H1 (cell line): ENCODE measurements around the gene SEMA3F. TPM values are rescaled to one million over a fixed set of nuclear protein-coding genes. Genes with fewer than 3 reads are reported as not detected.

ENCODE experiments used
- CTCF ChIA-PET: fragments of 300-600 bp; sonication (Branson Sonifier 250); formaldehyde crosslinking; loops from one replicate; lab custom pipeline; 2021; ENCODE audit not compliant: partially characterized antibody; lab: Charles Lee
- POLR2A ChIA-PET: fragments of 300-600 bp; sonication (Branson Sonifier 250); formaldehyde crosslinking; loops from one replicate; lab custom pipeline; 2021; ENCODE audit warnings: inconsistent platforms; ENCODE audit not compliant: partially characterized antibody; lab: Charles Lee
- DNase-seq, 2 experiments: peaks; one replicate each; pipeline versions ENCODE4 v3.0.0 to v3.0.0-alpha.2; 2010 to 2022; ENCODE audit warnings: low spot score in 2 of 2, low read depth in 1 of 2, mixed read lengths in 1 of 2
- FAIRE-seq: peaks from 2 replicates; lab custom pipeline; 2011; peaks lifted over from hg19 to GRCh38; lab: Jason Lieb, UNC
- H2AFZ ChIP-seq: 2 replicates; pipeline ENCODE4 v1.8.1; 2012; ENCODE audit warnings: low read length, inconsistent platforms
- H2AK5ac ChIP-seq: 2 replicates; pipeline ENCODE4 v1.6.1; 2013; ENCODE audit warnings: low read depth, low read length
- H2BK120ac ChIP-seq: replicated peaks from 2 replicates; pipeline ENCODE3; 2013; ENCODE audit warnings: low read depth, low read length, inconsistent platforms
- H2BK12ac ChIP-seq: 2 replicates; pipeline ENCODE4 v1.6.1; 2013; ENCODE audit warnings: low read depth, low read length
- H2BK15ac ChIP-seq: 2 replicates; pipeline ENCODE4 v1.6.1; 2013; ENCODE audit warnings: low read length
- H2BK20ac ChIP-seq: 2 replicates; pipeline ENCODE4 v1.6.1; 2013; ENCODE audit warnings: low read length
- H2BK5ac ChIP-seq: 2 replicates; pipeline ENCODE4 v1.6.1; 2013; ENCODE audit warnings: low read depth, low read length
- H3K14ac ChIP-seq: 2 replicates; pipeline ENCODE4 v1.6.1; 2013; ENCODE audit warnings: inconsistent platforms; ENCODE audit not compliant: insufficient read length
- H3K18ac ChIP-seq: 2 replicates; pipeline ENCODE4 v1.6.1; 2013; ENCODE audit warnings: low read length; ENCODE audit errors: extremely low read depth
- H3K23ac ChIP-seq: 2 replicates; pipeline ENCODE4 v1.6.1; 2013; ENCODE audit warnings: inconsistent platforms; ENCODE audit not compliant: insufficient read length
- H3K23me2 ChIP-seq: 2 replicates; pipeline ENCODE4 v1.6.1; 2013; ENCODE audit warnings: low read depth, low read length
- H3K27ac ChIP-seq: 2 replicates; pipeline ENCODE4 v1.6.1; 2011; ENCODE audit warnings: low read depth, low read length, inconsistent platforms
- H3K27me3 ChIP-seq, 4 experiments: replicated peaks in 1 of 4; 1 replicate in 1 of 4; 2 replicates in 3 of 4; pipeline versions ENCODE4 v1.6.1 to v1.8.1; 2011 to 2013; ENCODE audit warnings: low read length in 3 of 4, mild to moderate bottlenecking in 3 of 4, inconsistent platforms in 2 of 4, mixed read lengths in 2 of 4, moderate library complexity in 1 of 4; ENCODE audit not compliant: control insufficient read depth in 3 of 4, insufficient read depth in 3 of 4; ENCODE audit errors: extremely low read depth in 1 of 4
- H3K36me3 ChIP-seq, 4 experiments: 2 replicates each; pipeline versions ENCODE4 v1.6.1 to v1.8.1; 2011 to 2013; ENCODE audit warnings: mild to moderate bottlenecking in 4 of 4, low read length in 3 of 4, moderate library complexity in 2 of 4, control low read depth in 1 of 4, inconsistent platforms in 1 of 4; ENCODE audit not compliant: insufficient read depth in 4 of 4, control insufficient read depth in 2 of 4
- H3K4ac ChIP-seq: replicated peaks from 2 replicates; pipeline ENCODE3; 2013; ENCODE audit warnings: low read length, low read depth, mixed read lengths, inconsistent platforms; ENCODE audit not compliant: insufficient read length
- H3K4me1 ChIP-seq, 4 experiments: replicated peaks in 1 of 4; 1 replicate in 1 of 4; 2 replicates in 3 of 4; pipeline versions ENCODE4 v1.6.1 to v1.8.1; 2011 to 2013; ENCODE audit warnings: low read length in 3 of 4, inconsistent platforms in 2 of 4, mixed read lengths in 1 of 4; ENCODE audit not compliant: insufficient read depth in 4 of 4, control insufficient read depth in 3 of 4
- H3K4me2 ChIP-seq, 2 experiments: 2 replicates each; pipeline versions ENCODE4 v1.6.1 to v1.8.1; 2011 to 2013; ENCODE audit warnings: low read depth in 2 of 2, low read length in 2 of 2, control low read depth in 1 of 2, inconsistent platforms in 1 of 2, mild to moderate bottlenecking in 1 of 2; ENCODE audit not compliant: insufficient read depth in 1 of 2
- H3K4me3 ChIP-seq, 4 experiments: fragments of 200-600, 300-600 bp in 1 of 4; sonication (generic), shearing (Covaris generic), sonication (Bioruptor Twin) in 1 of 4; 2 replicates each; pipeline versions ENCODE4 v1.5.1 to v1.8.1; 2011 to 2016; ENCODE audit warnings: low read length in 4 of 4, low read depth in 3 of 4, control low read depth in 2 of 4, inconsistent platforms in 2 of 4, mild to moderate bottlenecking in 2 of 4, mixed read lengths in 1 of 4, moderate library complexity in 1 of 4; ENCODE audit not compliant: insufficient read depth in 2 of 4; ENCODE audit errors: extremely low read depth in 1 of 4
- H3K56ac ChIP-seq: replicated peaks from 2 replicates; pipeline ENCODE3; 2013; ENCODE audit warnings: low read depth, mild to moderate bottlenecking, mixed read lengths, low read length, inconsistent platforms; ENCODE audit not compliant: insufficient read length
- H3K79me1 ChIP-seq: 2 replicates; pipeline ENCODE4 v1.6.1; 2013; ENCODE audit warnings: low read depth, low read length, control low read depth
- H3K79me2 ChIP-seq, 2 experiments: 2 replicates each; pipeline versions ENCODE4 v1.6.1 to v1.8.1; 2012 to 2013; ENCODE audit warnings: low read length in 2 of 2, mild to moderate bottlenecking in 2 of 2, inconsistent platforms in 1 of 2; ENCODE audit not compliant: insufficient read depth in 2 of 2, control insufficient read depth in 1 of 2
- H3K9ac ChIP-seq, 4 experiments: replicated peaks in 1 of 4; 1 replicate in 1 of 4; 2 replicates in 3 of 4; pipeline versions ENCODE4 v1.6.1 to v1.8.1; 2011 to 2013; ENCODE audit warnings: low read depth in 3 of 4, low read length in 3 of 4, control low read depth in 2 of 4, mild to moderate bottlenecking in 2 of 4, moderate library complexity in 2 of 4, inconsistent platforms in 1 of 4; ENCODE audit errors: extremely low read depth in 1 of 4
- H3K9me3 ChIP-seq, 2 experiments: 2 replicates each; pipeline versions ENCODE4 v1.6.1 to v1.8.1; 2012 to 2013; ENCODE audit warnings: mild to moderate bottlenecking in 2 of 2, moderate library complexity in 2 of 2, control low read depth in 1 of 2, inconsistent platforms in 1 of 2, low read depth in 1 of 2, low read length in 1 of 2, mixed read lengths in 1 of 2; ENCODE audit not compliant: insufficient read depth in 2 of 2
- H4K20me1 ChIP-seq, 2 experiments: replicated peaks in 1 of 2; 2 replicates each; pipeline versions ENCODE3 to v1.8.1; 2011 to 2013; ENCODE audit warnings: inconsistent platforms in 2 of 2, low read length in 2 of 2, mild to moderate bottlenecking in 1 of 2; ENCODE audit not compliant: insufficient read depth in 2 of 2, control insufficient read depth in 1 of 2
- H4K5ac ChIP-seq: 2 replicates; pipeline ENCODE4 v1.6.1; 2013; ENCODE audit warnings: low read length, low read depth, mixed read lengths, inconsistent platforms; ENCODE audit not compliant: insufficient read length
- H4K8ac ChIP-seq: 2 replicates; pipeline ENCODE4 v1.8.0; 2013; ENCODE audit warnings: mild to moderate bottlenecking, moderate library complexity, low read length, inconsistent platforms; ENCODE audit not compliant: insufficient read depth; ENCODE audit errors: extremely low read depth
- H4K91ac ChIP-seq: replicated peaks from 2 replicates; pipeline ENCODE3; 2013; ENCODE audit warnings: low read length, mixed read lengths, inconsistent platforms; ENCODE audit not compliant: insufficient read length
- EGR1 ChIP-seq: IDR thresholded peaks from 2 replicates; pipeline ENCODE4 v1.6.1; 2011; ENCODE audit warnings: low read depth, low read length, borderline replicate concordance
- SIN3A ChIP-seq, 2 experiments: IDR thresholded peaks in 1 of 2; conservative IDR thresholded peaks in 1 of 2; 2 replicates each; pipeline ENCODE4 v1.6.1; 2011 to 2012; ENCODE audit warnings: low read length in 2 of 2, improper control_type of control experiment in 1 of 2, low read depth in 1 of 2, mild to moderate bottlenecking in 1 of 2
- WGBS, 2 experiments: shearing (Covaris generic) in 1 of 2; methylation state at CpG; one replicate each; pipeline versions ENCODE4 v1.1.6 to v1.1.7; 2013 to 2015; ENCODE audit warnings: low lambda C conversion rate in 2 of 2, mixed read lengths in 2 of 2, inconsistent platforms in 1 of 2, low coverage in 1 of 2, missing lambda C conversion rate in 1 of 2; ENCODE audit not compliant: insufficient replicate concordance in 2 of 2, insufficient coverage in 1 of 2, insufficient read length in 1 of 2; ENCODE audit errors: extremely low coverage in 1 of 2, missing lambda C conversion rate in 1 of 2; 5-methylcytosine and 5-hydroxymethylcytosine counted together
- polyA plus RNA-seq, 7 experiments: library from polyadenylated mRNA; depleted of rRNA in 3 of 7; stranded (reverse) in 5 of 7; unstranded in 2 of 7; fragments of >200 nt in 5 of 7; fragments of 200-250 nt in 2 of 7; gene quantifications; 1 replicate in 5 of 7; 2 replicates in 1 of 7; 4 replicates in 1 of 7; pipeline versions ENCODE4 v1.2.1 to v1.2.3, GENCODE V29; 2011 to 2013; ENCODE audit warnings: missing spikeins in 2 of 7, mixed read lengths in 2 of 7
- total RNA-seq: library from RNA; stranded (reverse); fragmentation: NEBNext Ultra II Directional; extraction: Animal tissue kit (Norgen Biotek cat#: 25700); gene quantifications from 2 replicates; pipeline ENCODE4 v1.2.1, GENCODE V29; 2021

Gene SEMA3F
- total and polyA plus RNA-seq, 2 of the 8 experiments (the other 6 are each of a cell fraction or from before 2014, with no cell fraction given), result 20.3 to 37.0 TPM

GRCh38 chr3:50211930-50212329 is 56.8 kb downstream of the SEMA3F start:
- Histone ChIP-seq H4K8ac (peak overlapping the region; percentile 63; the same call in 1 of the 2 replicates), H4K5ac (no peak overlapping the region), H4K20me1 (no peaks in the 10 kb centered on the region), H3K56ac (no peak overlapping the region), H3K9me3 (no peaks in the 10 kb centered on the region), H3K4ac (no peak overlapping the region), H3K79me2 (no peaks in the 10 kb centered on the region), H3K79me1 (no peaks in the 10 kb centered on the region), H2BK15ac (0 out of 2 replicates have a peak overlapping the region, but pooled peaks have one; percentile 88), H2BK20ac (no peak overlapping the region), H3K23me2 (no peaks in the 10 kb centered on the region), H3K9ac (no peak overlapping the region), H3K4me2 (no peak overlapping the region), H2AK5ac (no peak overlapping the region), H3K27ac (no peak overlapping the region), H3K18ac (no peak overlapping the region; the same call in 1 of the 2 replicates), H3K23ac (no peak overlapping the region), H2BK120ac (no peak overlapping the region), H2BK5ac (peak overlapping the region; percentile 60), H2AFZ (no peak overlapping the region), H3K4me3 (no peak overlapping the region), H3K4me1 (peaks cover 0 to 23% (median 10%) of the 10 kb centered on the region in 4 experiments; a peak in 5 of 7 replicates), H3K36me3 (no peaks in the 10 kb centered on the region), H3K14ac (no peak overlapping the region), H4K91ac (no peak overlapping the region), H2BK12ac (peak overlapping the region; percentile 75; the same call in 1 of the 2 replicates), H3K27me3 (peaks cover 0 to 5% (median under 1%) of the 10 kb centered on the region in 4 experiments; a peak in 4 of 7 replicates)
- 93% methylated on average over 2 of the region's 2 CpGs; no CpG with 5 or more reads in 1 of the 2 experiments for WGBS, 2 experiments
- CTCF ChIA-PET, result interaction anchor here (0.5 to 48.1 kb wide), 10 partner anchors 6 to 223 kb away, joined by 3 to 2149 read pairs (median 12); partner anchors contain the start of genes GNAI2, GNAT1, LSMEM2 and SEMA3B
- DNase-seq (no peak), FAIRE-seq (no peak)
- POLR2A ChIA-PET, result interaction anchor here (1.3 to 4.3 kb wide), 4 partner anchors 9 to 16 kb away, joined by 4 to 20 read pairs (median 8); no protein-coding TSS in a partner anchor
- TF ChIP-seq SIN3A (conservative IDR thresholded peaks at IDR 0.05 in 1 of 2, IDR thresholded peaks at IDR 0.05 in 1 of 2; ENCODE audit: low read depth in 1 of 2, low read length in 2 of 2) (no peak), EGR1 (no peak)
